ENCODE data around the gene GIPC1.
A peak's percentile ranks its signal among the peaks of the same experiment; 100 is the strongest.

GIPC1 gene

GRCh38 chr19:14450876-14451275 is 45.1 kb downstream of the GIPC1 start:
- H3K56ac ChIP-seq (ENCODE audit: low read length) = no peak overlapping the region

GRCh38 chr19:14450168-14450874 is 45.6 kb downstream of the GIPC1 start:
- WGBS (ENCODE audit: extremely low coverage, insufficient coverage, low lambda C conversion rate) = no CpG with 5 or more reads among the region's 30 CpGs

More at GRCh38 chr19:14450876-14451275, 45.1 kb downstream of the GIPC1 start:
- Histone ChIP-seq H4K8ac (ENCODE audit: low read depth, low read length) (no peak overlapping the region), H3K27ac (ENCODE audit: low read depth, low read length) (no peak overlapping the region), H3K79me1 (ENCODE audit: low read length) (no peaks in the 10 kb centered on the region), H4K5ac (ENCODE audit: low read length) (no peak overlapping the region), H3K9ac (ENCODE audit: low read length) (no peak overlapping the region), H2BK5ac (ENCODE audit: low read length) (no peak overlapping the region), H3K79me2 (ENCODE audit: control insufficient read depth, insufficient read depth, low read length) (no peaks in the 10 kb centered on the region), H3K27me3 (ENCODE audit: insufficient read depth, low read length, poor library complexity) (no peaks in the 10 kb centered on the region), H3K23ac (ENCODE audit: low read length) (no peak overlapping the region), H2BK15ac (replicated peaks; ENCODE audit: low read depth) (no peak overlapping the region), H3K4ac (ENCODE audit: low read depth, low read length) (no peak overlapping the region), H3K36me3 (ENCODE audit: control insufficient read depth, insufficient read depth, low read length) (no peaks in the 10 kb centered on the region), H2BK120ac (ENCODE audit: low read depth, low read length) (no peak overlapping the region), H2AK5ac (ENCODE audit: low read length) (no peak overlapping the region), H3K18ac (ENCODE audit: low read length) (no peak overlapping the region), H3K4me3 (ENCODE audit: low read length) (no peak overlapping the region), H3K4me2 (ENCODE audit: low read length) (no peak overlapping the region), H3K4me1 (ENCODE audit: control insufficient read depth, low read depth, low read length) (no peaks in the 10 kb centered on the region)
- no CpG with 5 or more reads among the region's 19 CpGs for WGBS (ENCODE audit: extremely low coverage, insufficient coverage, low lambda C conversion rate)
- DNase-seq = no peak

GRCh38 chr19:14449321-14449720 is 46.6 kb downstream of the GIPC1 start:
- Histone ChIP-seq H3K79me1 (ENCODE audit: low read length) (no peaks in the 10 kb centered on the region), H4K8ac (ENCODE audit: low read depth, low read length) (no peak overlapping the region), H3K4ac (ENCODE audit: low read depth, low read length) (no peak overlapping the region), H2BK5ac (ENCODE audit: low read length) (no peak overlapping the region), H3K27me3 (ENCODE audit: insufficient read depth, low read length, poor library complexity) (no peaks in the 10 kb centered on the region), H2BK15ac (replicated peaks; ENCODE audit: low read depth) (no peak overlapping the region), H4K5ac (ENCODE audit: low read length) (no peak overlapping the region), H3K18ac (ENCODE audit: low read length) (no peak overlapping the region), H3K4me3 (ENCODE audit: low read length) (no peak overlapping the region), H3K56ac (ENCODE audit: low read length) (no peak overlapping the region), H3K9ac (ENCODE audit: low read length) (no peak overlapping the region), H3K23ac (ENCODE audit: low read length) (no peak overlapping the region), H3K4me2 (ENCODE audit: low read length) (no peak overlapping the region), H3K79me2 (ENCODE audit: control insufficient read depth, insufficient read depth, low read length) (no peaks in the 10 kb centered on the region), H2BK120ac (ENCODE audit: low read depth, low read length) (no peak overlapping the region), H2AK5ac (ENCODE audit: low read length) (no peak overlapping the region), H3K27ac (ENCODE audit: low read depth, low read length) (no peak overlapping the region), H3K36me3 (ENCODE audit: control insufficient read depth, insufficient read depth, low read length) (peaks cover 2% of the 10 kb centered on the region), H3K4me1 (ENCODE audit: control insufficient read depth, low read depth, low read length) (no peaks in the 10 kb centered on the region)
- WGBS (ENCODE audit: extremely low coverage, insufficient coverage, low lambda C conversion rate) = no CpG with 5 or more reads among the region's 6 CpGs
- DNase-seq = no peak

More at GRCh38 chr19:14450168-14450874, 45.6 kb downstream of the GIPC1 start:
- Histone ChIP-seq H4K8ac (ENCODE audit: low read depth, low read length) (no peak overlapping the region), H4K5ac (ENCODE audit: low read length) (no peak overlapping the region), H3K23ac (ENCODE audit: low read length) (no peak overlapping the region), H3K4me1 (ENCODE audit: control insufficient read depth, low read depth, low read length) (no peaks in the 10 kb centered on the region), H3K56ac (ENCODE audit: low read length) (no peak overlapping the region), H2AK5ac (ENCODE audit: low read length) (no peak overlapping the region), H2BK120ac (ENCODE audit: low read depth, low read length) (no peak overlapping the region), H3K27me3 (ENCODE audit: insufficient read depth, low read length, poor library complexity) (no peaks in the 10 kb centered on the region), H2BK5ac (ENCODE audit: low read length) (no peak overlapping the region), H3K79me1 (ENCODE audit: low read length) (no peaks in the 10 kb centered on the region), H2BK15ac (replicated peaks; ENCODE audit: low read depth) (no peak overlapping the region), H3K79me2 (ENCODE audit: control insufficient read depth, insufficient read depth, low read length) (no peaks in the 10 kb centered on the region), H3K27ac (ENCODE audit: low read depth, low read length) (no peak overlapping the region), H3K18ac (ENCODE audit: low read length) (no peak overlapping the region), H3K9ac (ENCODE audit: low read length) (no peak overlapping the region), H3K4me3 (ENCODE audit: low read length) (no peak overlapping the region), H3K36me3 (ENCODE audit: control insufficient read depth, insufficient read depth, low read length) (no peaks in the 10 kb centered on the region), H3K4me2 (ENCODE audit: low read length) (no peak overlapping the region), H3K4ac (ENCODE audit: low read depth, low read length) (no peak overlapping the region)
- peak; percentile 92 for DNase-seq

- Histone ChIP-seq H3K23ac (ENCODE audit: low read length) (no peak overlapping the region), H3K27me3 (ENCODE audit: insufficient read depth, low read length, poor library complexity) (no peaks in the 10 kb centered on the region), H3K18ac (ENCODE audit: low read length) (no peak overlapping the region), H3K56ac (ENCODE audit: low read length) (no peak overlapping the region), H2BK120ac (ENCODE audit: low read depth, low read length) (no peak overlapping the region), H3K4ac (ENCODE audit: low read depth, low read length) (no peak overlapping the region), H3K36me3 (ENCODE audit: control insufficient read depth, insufficient read depth, low read length) (peaks cover 9% of the 10 kb centered on the region), H3K79me1 (ENCODE audit: low read length) (no peaks in the 10 kb centered on the region), H4K5ac (ENCODE audit: low read length) (no peak overlapping the region), H2BK15ac (replicated peaks; ENCODE audit: low read depth) (no peak overlapping the region), H3K4me3 (ENCODE audit: low read length) (no peak overlapping the region), H2AK5ac (ENCODE audit: low read length) (no peak overlapping the region), H3K4me1 (ENCODE audit: control insufficient read depth, low read depth, low read length) (no peaks in the 10 kb centered on the region), H3K27ac (ENCODE audit: low read depth, low read length) (no peak overlapping the region), H2BK5ac (ENCODE audit: low read length) (no peak overlapping the region), H3K79me2 (ENCODE audit: control insufficient read depth, insufficient read depth, low read length) (no peaks in the 10 kb centered on the region), H3K9ac (ENCODE audit: low read length) (no peak overlapping the region), H4K8ac (ENCODE audit: low read depth, low read length) (no peak overlapping the region), H3K4me2 (ENCODE audit: low read length) (no peak overlapping the region)
- no CpG with 5 or more reads among the region's 10 CpGs for WGBS (ENCODE audit: extremely low coverage, insufficient coverage, low lambda C conversion rate)
- DNase-seq = no peak
Observed at GRCh38 chr19:14446336-14447036, 49.4 kb downstream of the GIPC1 start.

- H3K18ac ChIP-seq (ENCODE audit: low read length) = no peak overlapping the region
Observed at GRCh38 chr19:14443632-14444216, 52.2 kb downstream of the GIPC1 start.

More at GRCh38 chr19:14443632-14444216, 52.2 kb downstream of the GIPC1 start:
- WGBS (ENCODE audit: extremely low coverage, insufficient coverage, low lambda C conversion rate) = no CpG with 5 or more reads among the region's 14 CpGs
- H3K23ac ChIP-seq (ENCODE audit: low read length) = no peak overlapping the region
- no peak overlapping the region for H3K4ac ChIP-seq (ENCODE audit: low read depth, low read length)
- H2BK5ac ChIP-seq (ENCODE audit: low read length) = no peak overlapping the region
- H3K27ac ChIP-seq (ENCODE audit: low read depth, low read length) = no peak overlapping the region
- no peak overlapping the region for H3K9ac ChIP-seq (ENCODE audit: low read length)
- H3K4me3 ChIP-seq (ENCODE audit: low read length) = no peak overlapping the region
- H2BK120ac ChIP-seq (ENCODE audit: low read depth, low read length) = no peak overlapping the region
- H2AK5ac ChIP-seq (ENCODE audit: low read length) = no peak overlapping the region
- H3K27me3 ChIP-seq (ENCODE audit: insufficient read depth, low read length, poor library complexity) = no peaks in the 10 kb centered on the region
- H2BK15ac ChIP-seq (replicated peaks; ENCODE audit: low read depth) = no peak overlapping the region
- no peak overlapping the region for H4K8ac ChIP-seq (ENCODE audit: low read depth, low read length)
- H3K79me1 ChIP-seq (ENCODE audit: low read length) = no peaks in the 10 kb centered on the region
- H3K79me2 ChIP-seq (ENCODE audit: control insufficient read depth, insufficient read depth, low read length) = no peaks in the 10 kb centered on the region
- peaks cover 9% of the 10 kb centered on the region for H3K36me3 ChIP-seq (ENCODE audit: control insufficient read depth, insufficient read depth, low read length)
- no peak for DNase-seq
- H3K4me1 ChIP-seq (ENCODE audit: control insufficient read depth, low read depth, low read length) = no peaks in the 10 kb centered on the region
- no peak overlapping the region for H3K56ac ChIP-seq (ENCODE audit: low read length)
- no peak overlapping the region for H3K4me2 ChIP-seq (ENCODE audit: low read length)
- H4K5ac ChIP-seq (ENCODE audit: low read length) = no peak overlapping the region

All from mesendoderm (in vitro differentiated cells).